Measurements from ENCODE around the gene TIMD4.
"Not testable (repeated sequence)": the region's sequence is repeated elsewhere in the genome, so short reads cannot be mapped to it uniquely, and the experiment has no call there.

Gene TIMD4

DNA sequence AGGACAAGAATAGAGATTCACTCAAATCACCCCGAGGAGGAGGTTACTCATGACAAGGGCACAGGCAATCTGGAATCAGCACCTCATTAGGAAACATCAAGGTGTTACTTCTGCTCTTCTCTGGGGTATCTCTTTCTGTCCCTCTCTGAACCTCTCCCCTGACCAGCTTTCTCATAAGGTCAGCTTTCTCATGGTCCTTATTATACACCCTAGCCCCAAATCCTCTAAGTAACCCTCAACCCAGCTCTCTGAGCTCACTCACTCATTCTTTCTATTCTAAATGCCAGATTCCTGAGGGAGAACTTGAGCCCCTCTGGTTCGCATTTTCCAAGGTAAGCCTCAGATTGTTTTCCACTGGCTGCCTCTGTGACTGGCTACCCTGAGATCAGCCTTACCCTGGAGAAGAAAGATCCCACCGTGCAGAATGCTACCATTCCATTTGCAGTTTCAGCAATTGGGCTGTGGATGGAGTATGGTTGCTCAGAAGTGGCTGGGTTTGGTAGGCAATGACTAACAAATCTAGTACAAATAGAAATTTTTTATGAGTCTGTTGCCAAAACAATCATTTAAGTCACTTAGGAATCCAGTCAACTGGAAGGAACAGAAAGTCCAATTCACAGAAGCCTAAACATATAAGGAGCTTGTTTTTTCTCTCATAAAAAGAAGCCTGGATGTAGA, 9.0 kb upstream of the TIMD4 start:
- DNase-seq (ENCODE audit: extremely low read depth, low read depth), result no peak
- TF ChIP-seq, protein P1, sequence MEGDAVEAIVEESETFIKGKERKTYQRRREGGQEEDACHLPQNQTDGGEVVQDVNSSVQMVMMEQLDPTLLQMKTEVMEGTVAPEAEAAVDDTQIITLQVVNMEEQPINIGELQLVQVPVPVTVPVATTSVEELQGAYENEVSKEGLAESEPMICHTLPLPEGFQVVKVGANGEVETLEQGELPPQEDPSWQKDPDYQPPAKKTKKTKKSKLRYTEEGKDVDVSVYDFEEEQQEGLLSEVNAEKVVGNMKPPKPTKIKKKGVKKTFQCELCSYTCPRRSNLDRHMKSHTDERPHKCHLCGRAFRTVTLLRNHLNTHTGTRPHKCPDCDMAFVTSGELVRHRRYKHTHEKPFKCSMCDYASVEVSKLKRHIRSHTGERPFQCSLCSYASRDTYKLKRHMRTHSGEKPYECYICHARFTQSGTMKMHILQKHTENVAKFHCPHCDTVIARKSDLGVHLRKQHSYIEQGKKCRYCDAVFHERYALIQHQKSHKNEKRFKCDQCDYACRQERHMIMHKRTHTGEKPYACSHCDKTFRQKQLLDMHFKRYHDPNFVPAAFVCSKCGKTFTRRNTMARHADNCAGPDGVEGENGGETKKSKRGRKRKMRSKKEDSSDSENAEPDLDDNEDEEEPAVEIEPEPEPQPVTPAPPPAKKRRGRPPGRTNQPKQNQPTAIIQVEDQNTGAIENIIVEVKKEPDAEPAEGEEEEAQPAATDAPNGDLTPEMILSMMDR (IDR thresholded peaks at IDR 0.05; ENCODE audit: low read depth, low read length, missing control alignments), result no peak
- H3K4me3 ChIP-seq (replicated peaks; ENCODE audit: low read depth, low read length), result no peak overlapping the region

DNA sequence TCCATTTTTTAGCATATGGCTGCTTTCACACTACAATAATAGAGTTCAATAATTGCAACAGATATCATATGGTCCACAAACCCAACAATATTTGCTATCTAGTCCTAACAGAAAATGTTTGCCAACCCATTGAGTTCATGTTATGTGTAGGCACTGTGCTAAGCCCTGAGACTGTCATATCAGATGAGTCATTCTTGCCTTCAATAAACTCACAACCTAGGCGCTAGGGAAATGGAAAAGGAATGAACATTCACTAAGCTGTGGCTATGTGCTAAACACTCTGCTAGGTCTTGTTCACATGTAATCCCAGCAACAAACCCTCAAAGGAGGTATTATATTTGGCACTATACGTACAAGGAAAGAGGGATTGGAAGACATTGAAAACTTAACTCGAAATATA, 8.4 kb upstream of the TIMD4 start:
- no peak overlapping the region for H3K4me3 ChIP-seq (replicated peaks; ENCODE audit: low read depth, low read length)
- no peak for DNase-seq (ENCODE audit: extremely low read depth, low read depth)
- TF ChIP-seq, protein P1 (IDR thresholded peaks at IDR 0.05; ENCODE audit: low read depth, low read length, missing control alignments), result no peak

DNA sequence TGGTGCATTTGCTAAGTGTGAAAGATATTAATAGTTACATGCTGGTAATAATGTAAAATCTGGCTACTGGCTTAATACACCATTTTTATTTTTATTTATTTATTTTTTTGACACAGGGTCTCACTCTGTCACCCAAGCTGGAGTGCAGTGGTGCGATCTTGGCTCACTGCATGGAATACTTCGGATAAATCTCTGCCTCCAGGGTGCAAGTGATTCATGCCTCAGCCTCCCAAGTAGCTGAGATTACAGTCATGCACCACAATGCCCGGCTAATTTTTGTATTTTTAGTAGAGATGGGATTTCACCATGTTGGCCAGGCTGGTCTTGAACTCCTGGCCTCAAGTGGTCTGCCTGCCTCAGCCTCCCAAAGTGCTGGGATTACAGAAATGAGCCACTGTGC, 4.4 kb upstream of the TIMD4 start:
- not testable (repeated sequence) for DNase-seq (ENCODE audit: extremely low read depth, low read depth)

DNA sequence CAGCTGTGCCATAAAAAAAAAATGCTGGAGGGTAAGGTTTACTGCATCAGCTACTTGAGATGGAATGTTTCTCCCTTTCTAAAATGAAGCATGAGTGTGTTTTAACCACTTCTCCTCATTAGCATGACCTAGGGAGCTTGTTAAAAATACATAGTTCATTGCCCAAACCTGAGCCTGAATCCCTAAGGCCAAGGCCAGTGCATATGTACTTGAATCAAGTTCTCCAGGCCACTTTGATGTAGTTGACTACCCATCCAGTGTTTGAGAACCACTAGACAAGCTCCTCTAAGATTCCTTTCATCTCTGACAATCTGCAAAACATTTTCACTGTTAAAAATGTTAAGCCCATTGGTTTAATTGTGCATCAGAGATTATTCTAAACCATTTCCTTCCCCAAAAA, 6.7 kb downstream of the TIMD4 start:
- TF ChIP-seq, protein P1 (IDR thresholded peaks at IDR 0.05; ENCODE audit: low read depth, low read length, missing control alignments), result no peak
- DNase-seq (ENCODE audit: extremely low read depth, low read depth), result no peak
- H3K4me3 ChIP-seq (replicated peaks; ENCODE audit: low read depth, low read length), result no peak overlapping the region

More for the DNA sequence above, 4.4 kb upstream of the TIMD4 start:
- not testable (repeated sequence) for H3K4me3 ChIP-seq (replicated peaks; ENCODE audit: low read depth, low read length)

DNA sequence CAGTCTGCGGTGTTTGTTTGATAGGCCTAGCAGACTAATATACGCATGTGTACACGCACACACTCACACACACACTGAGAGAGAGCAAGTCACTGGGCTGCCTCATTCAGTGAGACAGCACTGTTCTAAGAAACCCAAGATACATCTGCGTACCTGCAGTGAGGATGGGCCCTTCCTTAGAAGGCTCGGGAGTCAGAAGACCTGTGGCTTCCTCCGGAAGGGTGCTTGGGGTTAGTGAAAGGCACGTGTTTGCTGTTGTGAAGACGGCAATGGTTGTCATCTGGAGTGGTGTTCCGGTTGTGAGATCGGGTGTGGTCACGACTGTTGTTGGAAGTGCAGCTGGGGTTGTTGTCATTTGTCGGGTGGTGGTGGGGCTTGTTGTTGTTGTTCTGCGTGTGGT, 11.7 kb downstream of the TIMD4 start:
- H3K4me3 ChIP-seq (replicated peaks; ENCODE audit: low read depth, low read length), result no peak overlapping the region
- TF ChIP-seq, protein P1 (IDR thresholded peaks at IDR 0.05; ENCODE audit: low read depth, low read length, missing control alignments), result no peak
- no peak for DNase-seq (ENCODE audit: extremely low read depth, low read depth)

DNA sequence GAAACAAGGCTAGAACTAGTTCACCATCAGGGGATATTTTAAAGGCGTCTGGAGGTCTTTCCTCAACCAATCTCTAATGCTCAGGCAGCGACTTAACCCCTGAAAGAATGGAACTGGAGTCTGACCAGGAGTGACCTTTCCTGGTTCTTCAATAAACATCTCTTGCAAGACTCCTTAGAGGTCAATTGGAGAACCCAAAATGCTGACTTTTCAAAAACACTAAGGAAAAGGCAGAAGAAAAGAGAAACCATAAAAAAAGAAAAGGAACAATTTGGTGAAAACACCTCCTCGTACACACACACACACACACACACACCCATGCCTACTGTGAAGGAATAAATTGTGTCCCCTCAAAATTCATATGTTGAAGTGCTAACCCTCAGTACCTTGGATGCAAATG, 12.3 kb downstream of the TIMD4 start:
- no peak overlapping the region for H3K4me3 ChIP-seq (replicated peaks; ENCODE audit: low read depth, low read length)
- TF ChIP-seq, protein P1 (IDR thresholded peaks at IDR 0.05; ENCODE audit: low read depth, low read length, missing control alignments), result no peak
- DNase-seq (ENCODE audit: extremely low read depth, low read depth), result no peak

DNA sequence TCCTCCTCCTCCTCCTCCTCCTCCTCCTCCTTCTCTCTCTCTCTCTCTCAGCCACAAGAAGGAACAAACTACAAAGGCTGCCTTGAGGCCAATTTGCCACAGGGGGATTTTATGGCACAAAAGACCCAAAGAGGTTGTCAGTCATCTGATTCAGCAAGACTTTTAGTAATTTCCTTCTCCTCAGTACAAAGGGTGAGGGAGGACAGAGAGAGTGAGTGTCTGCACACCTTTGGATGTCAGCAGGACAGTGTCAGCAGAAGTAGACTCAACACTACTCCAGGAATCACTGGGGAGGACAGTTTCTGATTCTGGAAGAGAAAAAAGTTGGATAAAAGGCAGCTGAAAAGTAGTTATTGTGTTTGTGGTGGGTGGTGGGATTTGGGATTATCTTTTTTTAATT, 13.6 kb downstream of the TIMD4 start:
- TF ChIP-seq, protein P1 (IDR thresholded peaks at IDR 0.05; ENCODE audit: low read depth, low read length, missing control alignments), result no peak
- DNase-seq (ENCODE audit: extremely low read depth, low read depth), result no peak
- H3K4me3 ChIP-seq (replicated peaks; ENCODE audit: low read depth, low read length), result no peak overlapping the region
